Common myeloid progenitor, CD34-positive (primary cell): ENCODE results near the gene ATP6V0B.

Experiments
- CTCF ChIA-PET: fragments of 350-600 bp; sonication (Branson Sonifier 250); formaldehyde crosslinking; loops from one replicate; lab custom pipeline; 2021; ENCODE audit warnings: antibody characterized with exemption; lab: Charles Lee
- POLR2A ChIA-PET: fragments of 350-600 bp; sonication (Branson Sonifier 250); formaldehyde crosslinking; loops from one replicate; lab custom pipeline; 2021; ENCODE audit warnings: antibody characterized with exemption; lab: Charles Lee
- DNase-seq, 3 donors: peaks; one replicate each; pipeline versions ENCODE4 v3.0.0 to v3.0.0-alpha.2; 2013
- H3K27ac ChIP-seq, 2 experiments: 1 replicate in 1 of 2; 2 replicates in 1 of 2; pipeline ENCODE4 v1.7.0; 2013; ENCODE audit warnings: inconsistent platforms in 2 of 2, low read length in 2 of 2, mild to moderate bottlenecking in 2 of 2, low read depth in 1 of 2, moderate library complexity in 1 of 2; ENCODE audit not compliant: severe bottlenecking in 2 of 2, insufficient read depth in 1 of 2, poor library complexity in 1 of 2
- H3K27me3 ChIP-seq, 5 experiments: replicated peaks in 2 of 5; 1 replicate in 3 of 5; 2 replicates in 2 of 5; pipeline versions ENCODE4 v1.6.1 to v1.7.0; 2013; ENCODE audit warnings: low read length in 4 of 5, mild to moderate bottlenecking in 2 of 5, moderate library complexity in 2 of 5, inconsistent platforms in 1 of 5; ENCODE audit not compliant: insufficient read depth in 5 of 5, control insufficient read depth in 4 of 5
- H3K36me3 ChIP-seq, 4 experiments: 1 replicate in 2 of 4; 2 replicates in 2 of 4; pipeline versions ENCODE4 v1.6.1 to v1.7.0; 2013; ENCODE audit warnings: low read length in 3 of 4, control low read depth in 1 of 4, mild to moderate bottlenecking in 1 of 4; ENCODE audit not compliant: control insufficient read depth in 4 of 4, insufficient read depth in 4 of 4
- H3K4me1 ChIP-seq, 4 experiments: 1 replicate in 3 of 4; 2 replicates in 1 of 4; pipeline versions ENCODE4 v1.6.1 to v1.7.1; 2013; ENCODE audit warnings: low read length in 3 of 4, mild to moderate bottlenecking in 3 of 4, control low read depth in 1 of 4, inconsistent platforms in 1 of 4, moderate library complexity in 1 of 4; ENCODE audit not compliant: control insufficient read depth in 4 of 4, insufficient read depth in 4 of 4; ENCODE audit errors: control extremely low read depth in 1 of 4
- H3K4me3 ChIP-seq, 7 experiments: 1 replicate in 4 of 7; 2 replicates in 3 of 7; pipeline versions ENCODE4 v1.5.1 to v1.7.0; 2013; ENCODE audit warnings: mild to moderate bottlenecking in 7 of 7, low read length in 6 of 7, moderate library complexity in 6 of 7, inconsistent platforms in 2 of 7, low read depth in 2 of 7, control low read depth in 1 of 7; ENCODE audit not compliant: insufficient read depth in 4 of 7, control insufficient read depth in 1 of 7; ENCODE audit errors: extremely low read depth in 1 of 7
- H3K9me3 ChIP-seq, 5 experiments: 1 replicate in 4 of 5; 2 replicates in 1 of 5; pipeline versions ENCODE4 v1.6.1 to v1.7.1; 2013; ENCODE audit warnings: low read length in 4 of 5, mild to moderate bottlenecking in 2 of 5, inconsistent platforms in 1 of 5, low read depth in 1 of 5, moderate library complexity in 1 of 5; ENCODE audit not compliant: control insufficient read depth in 4 of 5, insufficient read depth in 2 of 5; ENCODE audit errors: control extremely low read depth in 1 of 5
- WGBS: methylation state at CpG from one replicate; pipeline ENCODE4 v1.1.5; 2013; ENCODE audit not compliant: insufficient coverage; 5-methylcytosine and 5-hydroxymethylcytosine counted together

The ATP6V0B gene

DNA sequence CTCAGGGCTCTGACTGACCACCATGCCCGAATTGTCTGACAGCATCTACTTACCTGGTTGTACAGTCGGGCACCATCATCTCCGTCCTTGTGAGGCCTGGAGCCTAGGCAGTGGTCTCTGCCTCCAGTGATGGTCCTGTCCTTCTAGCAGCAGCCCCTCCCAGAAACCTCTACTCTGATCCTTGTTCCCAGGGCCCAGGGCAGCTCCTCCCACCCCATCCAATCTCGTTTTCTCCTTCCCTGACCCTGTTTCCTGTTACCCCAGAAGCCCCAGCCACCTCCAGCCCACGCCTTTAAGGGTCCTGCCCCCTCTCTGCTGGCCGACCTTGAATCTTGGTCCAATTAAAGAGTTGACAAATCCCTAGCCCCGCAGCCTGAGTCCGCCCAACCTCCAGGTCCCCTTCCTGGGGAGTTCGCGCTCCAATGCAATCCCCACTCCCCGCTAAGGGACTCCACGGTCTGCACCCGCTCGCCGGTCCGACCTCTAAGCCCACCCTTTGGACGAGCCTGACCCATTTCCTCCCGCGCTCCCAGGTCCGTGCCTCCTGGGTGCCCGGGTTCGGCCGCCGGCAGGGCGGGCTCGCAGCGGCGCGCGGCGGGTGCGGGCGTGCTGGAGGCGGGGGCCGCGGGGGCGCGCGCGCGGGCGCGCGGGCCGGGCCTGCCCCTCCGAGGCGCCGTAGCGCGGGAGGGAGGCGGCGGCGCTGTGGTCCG lies 3.9 kb downstream of the ATP6V0B start, which contains the start of gene B4GALT2:
TSS of gene B4GALT2 (plus strand) at position 660 of the 710 bp plus-strand sequence. CDS start 1,951 bp downstream, outside the sequence.
- Histone ChIP-seq H3K4me1 (peaks cover 7 to 53% (median 39%) of the 10 kb centered on the region in 4 experiments), H3K27ac (no peak within 1 kb of the TSS), H3K27me3 (no peaks in the 10 kb centered on the region), H3K36me3 (peaks cover 2 to 36% (median 17%) of the 10 kb centered on the region in 4 experiments), H3K9me3 (no peaks in the 10 kb centered on the region), H3K4me3 (peak within 1 kb of the TSS; percentile 22 to 80 (median 67))
- ChIA-PET POLR2A (no interaction called here), CTCF (interaction anchor here (0.9 to 3.5 kb wide), 4 partner anchors 10 to 44 kb away, joined by 3 to 13 read pairs (median 4); partner anchors contain the start of gene CCDC24)
- WGBS, result 10% methylated on average over 42 of the region's 54 CpGs
- DNase-seq, result peak in 1 of 3 donors; percentile 40

DNA sequence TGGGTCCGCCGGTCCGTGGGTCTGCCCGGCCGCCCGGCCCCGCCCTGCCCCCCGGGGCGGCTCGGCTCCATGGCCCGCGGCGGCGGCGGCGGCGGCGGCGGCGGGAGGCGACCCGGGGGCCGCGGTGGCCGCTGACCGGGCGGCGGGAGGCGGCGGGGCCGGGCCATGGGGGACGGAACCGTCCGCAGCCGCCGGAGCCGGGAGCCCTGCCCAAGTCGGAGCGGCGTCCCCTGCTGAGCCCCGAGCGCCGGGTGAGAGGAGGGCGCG lies 4.4 kb downstream of the ATP6V0B start:
- peak overlapping the region in 5 of 7 experiments; percentile 37 to 80 (median 61) for H3K4me3 ChIP-seq
- H3K27me3 ChIP-seq, result no peaks in the 10 kb centered on the region
- 0% methylated on average over 43 of the region's 45 CpGs for WGBS
- peaks cover 2 to 38% (median 17%) of the 10 kb centered on the region in 4 experiments for H3K36me3 ChIP-seq
- no peaks in the 10 kb centered on the region for H3K9me3 ChIP-seq
- H3K4me1 ChIP-seq, result peaks cover 5 to 49% (median 34%) of the 10 kb centered on the region in 4 experiments
- H3K27ac ChIP-seq, result no peak overlapping the region
- ChIA-PET CTCF (interaction anchor here (1.1 kb wide), 1 partner anchor 10 kb away, joined by 3 read pairs; no protein-coding TSS in a partner anchor), POLR2A (no interaction called here)
- DNase-seq, result no peak

DNA sequence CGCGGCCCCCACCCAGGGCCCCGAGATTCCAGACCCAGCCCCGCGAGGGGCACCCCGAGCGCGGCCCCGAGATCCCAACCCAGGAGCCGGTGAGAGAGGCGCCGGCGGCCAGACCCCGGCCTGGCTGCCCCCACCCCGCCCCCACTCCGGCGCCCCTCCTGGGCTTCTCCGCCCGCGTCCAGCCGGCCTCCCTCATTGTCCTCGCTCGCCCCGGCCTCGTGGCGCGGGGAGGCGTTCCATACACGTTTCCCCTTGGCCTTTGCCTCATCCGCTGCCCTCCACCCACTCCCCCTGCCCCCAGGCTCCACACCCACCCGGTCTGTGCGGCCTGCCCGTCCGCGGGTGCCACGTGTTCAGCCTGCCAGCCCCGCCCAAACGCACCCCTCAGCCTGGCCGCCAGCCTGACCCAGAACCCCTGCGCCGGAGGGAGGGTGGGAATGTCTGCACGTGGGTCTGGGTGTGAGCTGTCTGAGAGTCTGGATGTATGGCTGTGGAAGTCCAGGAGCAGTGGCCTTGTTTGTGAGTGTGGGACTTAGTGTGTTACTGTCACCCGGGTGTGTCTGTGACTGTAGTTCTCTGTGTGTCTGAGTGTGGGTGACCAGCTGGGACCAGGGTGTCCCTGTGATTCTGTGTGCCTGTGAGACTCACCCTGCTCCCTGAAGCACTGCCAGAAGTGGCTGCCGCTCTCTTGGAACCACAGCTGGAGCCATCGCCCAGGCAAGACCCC lies 4.9 kb downstream of the ATP6V0B start:
- Histone ChIP-seq H3K27me3 (no peaks in the 10 kb centered on the region), H3K4me3 (peak overlapping the region in 6 of 7 experiments; percentile 24 to 80 (median 58)), H3K36me3 (peaks cover 2 to 43% (median 21%) of the 10 kb centered on the region in 4 experiments), H3K4me1 (peaks cover 4 to 45% (median 31%) of the 10 kb centered on the region in 4 experiments), H3K9me3 (no peaks in the 10 kb centered on the region), H3K27ac (no peak overlapping the region)
- 9% methylated on average over 22 of the region's 45 CpGs for WGBS
- DNase-seq, result peak in 2 of 3 donors; percentile 15 to 31
- ChIA-PET POLR2A (no interaction called here), CTCF (interaction anchor here (1.1 kb wide), 1 partner anchor 10 kb away, joined by 3 read pairs; no protein-coding TSS in a partner anchor)

DNA sequence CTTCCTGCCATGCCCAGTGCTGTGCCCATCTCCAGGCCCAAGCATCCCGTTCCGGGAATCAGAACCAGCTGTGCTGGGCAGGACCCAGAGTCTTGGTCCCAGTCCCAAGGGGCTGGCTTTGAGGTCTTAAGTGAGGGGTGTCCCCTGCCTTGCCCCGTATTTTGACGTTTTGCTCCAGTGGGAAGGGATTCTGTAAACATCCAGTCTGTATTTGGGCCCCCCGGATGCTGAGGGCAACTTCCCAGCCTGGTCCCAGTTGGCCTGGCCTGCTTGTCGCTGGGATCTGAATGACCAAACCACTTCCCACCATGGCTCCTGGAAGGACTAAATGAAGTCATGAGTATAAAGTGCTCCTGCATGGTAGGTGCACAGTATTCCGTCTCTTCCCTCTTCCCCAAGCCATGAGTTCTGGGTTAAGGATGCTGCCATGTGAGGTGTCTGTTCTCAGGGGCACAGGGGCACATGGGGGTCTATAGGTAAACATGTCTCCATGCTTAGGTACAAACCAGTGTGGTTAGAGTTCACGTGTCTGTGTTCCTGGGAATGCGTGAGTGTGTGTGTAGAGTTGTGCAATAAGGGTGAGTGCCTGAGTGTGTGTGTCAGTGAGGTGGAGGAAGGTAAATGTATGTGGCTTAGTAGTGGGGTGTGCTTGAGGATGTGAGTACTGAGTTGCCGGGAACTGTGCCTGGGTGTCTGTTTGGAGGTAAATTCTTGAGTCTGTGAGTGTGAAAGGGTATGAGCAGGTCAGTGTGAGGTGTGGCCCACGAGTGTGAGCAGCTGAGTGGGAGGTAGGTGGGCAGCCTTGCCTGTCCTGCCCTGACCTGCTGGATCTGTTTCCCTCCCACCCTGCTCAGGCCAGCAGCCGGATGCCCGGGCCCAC lies 5.7 kb downstream of the ATP6V0B start:
- Histone ChIP-seq H3K4me1 (peaks cover 4 to 45% (median 29%) of the 10 kb centered on the region in 4 experiments), H3K9me3 (no peaks in the 10 kb centered on the region), H3K27me3 (no peaks in the 10 kb centered on the region), H3K36me3 (peaks cover 2 to 49% (median 22%) of the 10 kb centered on the region in 4 experiments), H3K4me3 (peak overlapping the region in 3 of 7 experiments; percentile 61 to 80 (median 67)), H3K27ac (no peak overlapping the region)
- WGBS, result 93% methylated on average over 10 of the region's 13 CpGs
- CTCF ChIA-PET, result interaction anchor here (1.1 kb wide), 1 partner anchor 9 kb away, joined by 3 read pairs; no protein-coding TSS in a partner anchor
- DNase-seq, result no peak
- POLR2A ChIA-PET, result no interaction called here

DNA sequence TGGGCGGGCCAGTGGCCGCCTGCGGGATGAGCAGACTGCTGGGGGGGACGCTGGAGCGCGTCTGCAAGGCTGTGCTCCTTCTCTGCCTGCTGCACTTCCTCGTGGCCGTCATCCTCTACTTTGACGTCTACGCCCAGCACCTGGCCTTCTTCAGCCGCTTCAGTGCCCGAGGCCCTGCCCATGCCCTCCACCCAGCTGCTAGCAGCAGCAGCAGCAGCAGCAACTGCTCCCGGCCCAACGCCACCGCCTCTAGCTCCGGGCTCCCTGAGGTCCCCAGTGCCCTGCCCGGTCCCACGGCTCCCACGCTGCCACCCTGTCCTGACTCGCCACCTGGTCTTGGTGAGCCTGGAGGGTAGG lies 6.4 kb downstream of the ATP6V0B start:
- H3K4me3 ChIP-seq, result no peak overlapping the region
- POLR2A ChIA-PET, result no interaction called here
- peaks cover 2 to 54% (median 24%) of the 10 kb centered on the region in 4 experiments for H3K36me3 ChIP-seq
- no peaks in the 10 kb centered on the region for H3K9me3 ChIP-seq
- DNase-seq, result no peak
- peaks cover 1 to 39% (median 23%) of the 10 kb centered on the region in 4 experiments for H3K4me1 ChIP-seq
- H3K27me3 ChIP-seq, result no peaks in the 10 kb centered on the region
- 91% methylated on average over 19 of the region's 20 CpGs for WGBS
- no peak overlapping the region for H3K27ac ChIP-seq
- CTCF ChIA-PET, result no interaction called here

DNA sequence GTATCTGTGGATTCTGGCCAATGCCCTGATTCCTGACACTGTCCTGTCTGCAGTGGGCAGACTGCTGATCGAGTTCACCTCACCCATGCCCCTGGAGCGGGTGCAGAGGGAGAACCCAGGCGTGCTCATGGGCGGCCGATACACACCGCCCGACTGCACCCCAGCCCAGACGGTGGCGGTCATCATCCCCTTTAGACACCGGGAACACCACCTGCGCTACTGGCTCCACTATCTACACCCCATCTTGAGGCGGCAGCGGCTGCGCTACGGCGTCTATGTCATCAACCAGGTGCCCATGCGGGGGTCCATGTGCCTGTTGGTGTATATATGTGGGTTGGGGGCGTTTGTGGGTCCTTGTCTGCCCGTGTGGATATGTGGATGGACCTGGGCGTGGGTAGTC lies 6.9 kb downstream of the ATP6V0B start:
- CTCF ChIA-PET, result no interaction called here
- peaks cover 0 to 34% (median 20%) of the 10 kb centered on the region in 4 experiments for H3K4me1 ChIP-seq

More for the DNA sequence above, 6.9 kb downstream of the ATP6V0B start:
- POLR2A ChIA-PET, result no interaction called here
- H3K27me3 ChIP-seq, result no peaks in the 10 kb centered on the region
- peaks cover 1 to 49% (median 20%) of the 10 kb centered on the region in 4 experiments for H3K36me3 ChIP-seq
- no peak for DNase-seq
- 96% methylated on average over 11 of the region's 20 CpGs for WGBS
- H3K27ac ChIP-seq, result no peak overlapping the region
- no peaks in the 10 kb centered on the region for H3K9me3 ChIP-seq
- no peak overlapping the region for H3K4me3 ChIP-seq
